GM12801 (cell line): Measurements from ENCODE around the gene ADCK2.

Experiments
- CTCF ChIP-seq: IDR thresholded peaks from one replicate; pipeline ENCODE4 v1.5.1; 2011; ENCODE audit warnings: control low read depth; ENCODE audit not compliant: insufficient read length; ENCODE audit errors: extremely low read depth

Gene ADCK2

GRCh38 chr7:140667476-140667875 lies 5.3 kb upstream of the ADCK2 start:
- TF ChIP-seq CTCF: no peak

- no peak for TF ChIP-seq CTCF
These were observed 4.1 kb upstream of the ADCK2 start for GRCh38 chr7:140668641-140669040.

GRCh38 chr7:140669352-140669751 lies 3.4 kb upstream of the ADCK2 start:
- TF ChIP-seq CTCF: no peak

- TF ChIP-seq CTCF: no peak
These were observed 2.3 kb upstream of the ADCK2 start for GRCh38 chr7:140670343-140670935.

GRCh38 chr7:140671966-140672365 lies 779 bp upstream of the ADCK2 start:
- TF ChIP-seq CTCF: no peak

GRCh38 chr7:140673063-140673773 lies 473 bp downstream of the ADCK2 start:
- TF ChIP-seq CTCF: no peak

- TF ChIP-seq CTCF: no peak
These were observed 1.0 kb downstream of the ADCK2 start for GRCh38 chr7:140673774-140674155.
